Measurements from ENCODE around the gene ROBO1. TPM values are rescaled to one million over a fixed set of nuclear protein-coding genes. Genes with fewer than 3 reads are reported as not detected.

ROBO1 gene
- total RNA-seq, 1 donor from 2014 or later = 20.8 TPM

GRCh38 chr3:78570496-78570895 lies 1197.3 kb downstream of the ROBO1 start:
- Histone ChIP-seq H3K4me3 (ENCODE audit: low read depth, low read length) (no peak overlapping the region), H3K27me3 (ENCODE audit: control insufficient read depth, insufficient read depth, low read length) (no peaks in the 10 kb centered on the region), H3K36me3 (ENCODE audit: control insufficient read depth, insufficient read depth, low read length) (no peaks in the 10 kb centered on the region)
- DNase-seq (ENCODE audit: low read depth) (peak; percentile 2), FAIRE-seq (no peak)
- no peak for TF ChIP-seq CTCF (IDR thresholded peaks at IDR 0.05; ENCODE audit: insufficient read depth, low read length, severe bottlenecking)

- no peaks in the 10 kb centered on the region for H3K27me3 ChIP-seq (ENCODE audit: control insufficient read depth, insufficient read depth, low read length)
- no peak for FAIRE-seq
- no peaks in the 10 kb centered on the region for H3K36me3 ChIP-seq (ENCODE audit: control insufficient read depth, insufficient read depth, low read length)
- TF ChIP-seq CTCF (IDR thresholded peaks at IDR 0.05; ENCODE audit: insufficient read depth, low read length, severe bottlenecking) = no peak
- no peak overlapping the region for H3K4me3 ChIP-seq (ENCODE audit: low read depth, low read length)
- no peak for DNase-seq (ENCODE audit: low read depth)
Observed at GRCh38 chr3:78569804-78570203, 1198.0 kb downstream of the ROBO1 start.

GRCh38 chr3:78565712-78566111 lies 1202.1 kb downstream of the ROBO1 start:
- no peaks in the 10 kb centered on the region for H3K27me3 ChIP-seq (ENCODE audit: control insufficient read depth, insufficient read depth, low read length)
- FAIRE-seq (no peak), DNase-seq (ENCODE audit: low read depth) (peak; percentile 49)
- TF ChIP-seq CTCF (IDR thresholded peaks at IDR 0.05; ENCODE audit: insufficient read depth, low read length, severe bottlenecking) = no peak
- no peak overlapping the region for H3K4me3 ChIP-seq (ENCODE audit: low read depth, low read length)
- no peaks in the 10 kb centered on the region for H3K36me3 ChIP-seq (ENCODE audit: control insufficient read depth, insufficient read depth, low read length)

GRCh38 chr3:78562328-78562727 lies 1205.5 kb downstream of the ROBO1 start:
- no peaks in the 10 kb centered on the region for H3K36me3 ChIP-seq (ENCODE audit: control insufficient read depth, insufficient read depth, low read length)
- DNase-seq (ENCODE audit: low read depth) = no peak
- H3K4me3 ChIP-seq (ENCODE audit: low read depth, low read length) = no peak overlapping the region
- no peaks in the 10 kb centered on the region for H3K27me3 ChIP-seq (ENCODE audit: control insufficient read depth, insufficient read depth, low read length)
- no peak for FAIRE-seq
- no peak for TF ChIP-seq CTCF (IDR thresholded peaks at IDR 0.05; ENCODE audit: insufficient read depth, low read length, severe bottlenecking)

Data from bronchial epithelial cell (primary cell).